Middle frontal gyrus (tissue), 1 donor: ENCODE data around the gene SIM1.
"Not testable (repeated sequence)": the region's sequence is repeated elsewhere in the genome, so short reads cannot be mapped to it uniquely, and the experiment has no call there.

Experiments used
- DNase-seq: peaks from one replicate; pipeline ENCODE4 v3.0.0-alpha.2; 2015; ENCODE audit warnings: low spot score; ENCODE audit errors: extremely low spot score

Gene SIM1

GRCh38 chr6:100354736-100355641 lies 109.7 kb downstream of the SIM1 start:
- not testable (repeated sequence) for DNase-seq

GRCh38 chr6:100353276-100354015 lies 111.3 kb downstream of the SIM1 start:
- no peak for DNase-seq

GRCh38 chr6:100350139-100350538 lies 114.6 kb downstream of the SIM1 start:
- no peak for DNase-seq

- DNase-seq: no peak
Measured at GRCh38 chr6:100349366-100349765, 115.4 kb downstream of the SIM1 start.

GRCh38 chr6:100347901-100348550 lies 116.7 kb downstream of the SIM1 start:
- no peak for DNase-seq

GRCh38 chr6:100346828-100347227 lies 117.9 kb downstream of the SIM1 start:
- DNase-seq: no peak

- no peak for DNase-seq
Measured at GRCh38 chr6:100346203-100346602, 118.5 kb downstream of the SIM1 start.

- DNase-seq: no peak
Measured at GRCh38 chr6:100344761-100345160, 120.0 kb downstream of the SIM1 start.

- no peak for DNase-seq
Measured at GRCh38 chr6:100344321-100344720, 120.4 kb downstream of the SIM1 start.

GRCh38 chr6:100343316-100344077 lies 121.2 kb downstream of the SIM1 start:
- no peak for DNase-seq

GRCh38 chr6:100342830-100343229 lies 121.9 kb downstream of the SIM1 start:
- DNase-seq: no peak

- DNase-seq: no peak
Measured at GRCh38 chr6:100339574-100340255, 125.0 kb downstream of the SIM1 start.

- no peak for DNase-seq
Measured at GRCh38 chr6:100338090-100338489, 126.6 kb downstream of the SIM1 start.

GRCh38 chr6:100336876-100337275 lies 127.8 kb downstream of the SIM1 start:
- no peak for DNase-seq

GRCh38 chr6:100335991-100336390 lies 128.7 kb downstream of the SIM1 start:
- DNase-seq: no peak
